ENCODE measurements around the gene CCDC175. TPM values are rescaled to one million over a fixed set of nuclear protein-coding genes. Genes with fewer than 3 reads are reported as not detected.

The CCDC175 gene
- total RNA-seq, 6 experiments from 2014 or later: not detected

- Histone ChIP-seq H3K36me3 (no peaks in the 10 kb centered on the region), H3K9me3 (no peaks in the 10 kb centered on the region), H3K27me3 (no peaks in the 10 kb centered on the region), H3K27ac (no peak overlapping the region), H3K4me3 (no peak overlapping the region), H3K4me1 (no peaks in the 10 kb centered on the region)
- TF ChIP-seq CTCF (IDR thresholded peaks at IDR 0.05) (no peak), POLR2A (IDR thresholded peaks at IDR 0.05) (no peak)
- DNase-seq (no peak), ATAC-seq (no peak)
- intact Hi-C loops (cut with DNase I): no loop called here
- WGBS (ENCODE audit: insufficient coverage, low coverage, low lambda C conversion rate, missing lambda C conversion rate): 37% methylated on average over 1 of the region's 1 CpG
Observed at GRCh38 chr14:59540852-59541251, 35.8 kb downstream of the CCDC175 start.

GRCh38 chr14:59538936-59539335 is 37.7 kb downstream of the CCDC175 start:
- Histone ChIP-seq H3K27me3 (no peaks in the 10 kb centered on the region), H3K9me3 (no peaks in the 10 kb centered on the region), H3K27ac (no peak overlapping the region), H3K36me3 (no peaks in the 10 kb centered on the region), H3K4me3 (no peak overlapping the region), H3K4me1 (no peaks in the 10 kb centered on the region)
- 77% methylated on average over 4 of the region's 4 CpGs for WGBS (ENCODE audit: insufficient coverage, low coverage, low lambda C conversion rate, missing lambda C conversion rate)
- ATAC-seq (no peak), DNase-seq (no peak)
- TF ChIP-seq POLR2A (IDR thresholded peaks at IDR 0.05): no peak
- TF ChIP-seq CTCF (IDR thresholded peaks at IDR 0.05): no peak
- intact Hi-C loops (cut with DNase I): no loop called here

GRCh38 chr14:59537476-59537875 is 39.1 kb downstream of the CCDC175 start:
- no peaks in the 10 kb centered on the region for H3K27me3 ChIP-seq
- DNase-seq: no peak
- H3K4me3 ChIP-seq: no peak overlapping the region
- no peak for ATAC-seq
- TF ChIP-seq POLR2A (IDR thresholded peaks at IDR 0.05) (no peak), CTCF (IDR thresholded peaks at IDR 0.05) (no peak)
- H3K27ac ChIP-seq: no peak overlapping the region
- WGBS (ENCODE audit: insufficient coverage, low coverage, low lambda C conversion rate, missing lambda C conversion rate): 50% methylated on average over 1 of the region's 1 CpG
- no peaks in the 10 kb centered on the region for H3K4me1 ChIP-seq
- H3K9me3 ChIP-seq: no peaks in the 10 kb centered on the region
- intact Hi-C loops (cut with DNase I): no loop called here
- no peaks in the 10 kb centered on the region for H3K36me3 ChIP-seq

- intact Hi-C loops (cut with DNase I): no loop called here
Observed at GRCh38 chr14:59534361-59534987, 42.1 kb downstream of the CCDC175 start.

More at GRCh38 chr14:59534361-59534987, 42.1 kb downstream of the CCDC175 start:
- Histone ChIP-seq H3K27me3 (no peaks in the 10 kb centered on the region), H3K36me3 (no peaks in the 10 kb centered on the region), H3K4me3 (no peak overlapping the region), H3K4me1 (no peaks in the 10 kb centered on the region), H3K9me3 (no peaks in the 10 kb centered on the region), H3K27ac (no peak overlapping the region)
- no peak for DNase-seq
- no peak for ATAC-seq
- TF ChIP-seq CTCF (IDR thresholded peaks at IDR 0.05): no peak
- no peak for TF ChIP-seq POLR2A (IDR thresholded peaks at IDR 0.05)
- WGBS (ENCODE audit: insufficient coverage, low coverage, low lambda C conversion rate, missing lambda C conversion rate): 66% methylated on average over 7 of the region's 7 CpGs

Measured in right lobe of liver (tissue), 6 donors.